ENCODE results near the gene CDC42EP1.
"Not testable (repeated sequence)": the region's sequence is repeated elsewhere in the genome, so short reads cannot be mapped to it uniquely, and the experiment has no call there.

- TF ChIP-seq CTCF (IDR thresholded peaks at IDR 0.05); EZH2 (IDR thresholded peaks at IDR 0.05; ENCODE audit: borderline replicate concordance, insufficient read depth, low read depth, low read length, poor library complexity, severe bottlenecking): not testable (repeated sequence)
Observed at GRCh38 chr22:37610153-37610475, 49.8 kb downstream of the CDC42EP1 start.
